ENCODE data around the gene TBC1D9B.

- TF ChIP-seq EZH2phosphoT487 (IDR thresholded peaks at IDR 0.05; ENCODE audit: borderline replicate concordance, low read length) (no peak), CTCF (conservative IDR thresholded peaks at IDR 0.05; ENCODE audit: low read depth, low read length) (no peak)
Observed at GRCh38 chr5:179832039-179832745, 75.5 kb downstream of the TBC1D9B start.
